Liver (tissue), 9 donors: ENCODE measurements around the gene SMCO1. TPM values are rescaled to one million over a fixed set of nuclear protein-coding genes. Genes with fewer than 3 reads are reported as not detected.

Experiments
- DNase-seq: peaks from one replicate; pipeline ENCODE4 v3.0.0-alpha.2; 2017; ENCODE audit warnings: low spot score
- H3K27ac ChIP-seq, 2 donors: one replicate each; pipeline ENCODE4 v1.7.0; 2013; ENCODE audit warnings: inconsistent platforms in 2 of 2, low read length in 2 of 2, control low read depth in 1 of 2, low read depth in 1 of 2, mild to moderate bottlenecking in 1 of 2
- H3K27me3 ChIP-seq, 4 donors: one replicate each; pipeline versions ENCODE4 v1.6.1 to v1.7.0; 2013; ENCODE audit warnings: low read length in 3 of 4, inconsistent platforms in 1 of 4, mild to moderate bottlenecking in 1 of 4, moderate library complexity in 1 of 4; ENCODE audit not compliant: control insufficient read depth in 4 of 4, insufficient read depth in 4 of 4
- H3K36me3 ChIP-seq, 4 donors: one replicate each; pipeline versions ENCODE4 v1.6.1 to v1.7.0; 2013; ENCODE audit warnings: low read length in 3 of 4, mild to moderate bottlenecking in 3 of 4, low read depth in 1 of 4, moderate library complexity in 1 of 4; ENCODE audit not compliant: control insufficient read depth in 4 of 4, insufficient read depth in 3 of 4
- H3K4me1 ChIP-seq, 4 donors: one replicate each; pipeline versions ENCODE4 v1.6.1 to v1.7.0; 2013; ENCODE audit warnings: low read length in 3 of 4, mild to moderate bottlenecking in 3 of 4, moderate library complexity in 1 of 4; ENCODE audit not compliant: control insufficient read depth in 4 of 4, insufficient read depth in 4 of 4
- H3K4me3 ChIP-seq, 3 donors: one replicate each; pipeline versions ENCODE4 v1.6.1 to v1.7.0; 2013; ENCODE audit warnings: low read length in 3 of 3, control low read depth in 1 of 3, low read depth in 1 of 3, mild to moderate bottlenecking in 1 of 3
- H3K9ac ChIP-seq, 2 donors: one replicate each; pipeline ENCODE4 v1.7.0; 2013; ENCODE audit warnings: low read length in 2 of 2, mild to moderate bottlenecking in 2 of 2, moderate library complexity in 2 of 2, control low read depth in 1 of 2, low read depth in 1 of 2
- H3K9me3 ChIP-seq, 4 donors: one replicate each; pipeline versions ENCODE4 v1.6.1 to v1.7.0; 2013; ENCODE audit warnings: low read length in 3 of 4; ENCODE audit not compliant: control insufficient read depth in 4 of 4
- EGR1 ChIP-seq, 2 donors: IDR thresholded peaks; 2 replicates each; pipeline ENCODE4 v1.6.1; 2016 to 2018; ENCODE audit warnings: antibody characterized with exemption in 2 of 2, low read depth in 2 of 2
- FOXA1 ChIP-seq: IDR thresholded peaks from 2 replicates; pipeline ENCODE4 v1.6.1; 2016; ENCODE audit warnings: antibody characterized with exemption
- FOXA2 ChIP-seq: IDR thresholded peaks from 2 replicates; pipeline ENCODE4 v1.6.1; 2016; ENCODE audit warnings: antibody characterized with exemption
- GABPA ChIP-seq, 2 donors: IDR thresholded peaks in 1 of 2; conservative IDR thresholded peaks in 1 of 2; 2 replicates each; pipeline ENCODE4 v1.6.1; 2016; ENCODE audit warnings: antibody characterized with exemption in 2 of 2, mild to moderate bottlenecking in 1 of 2, moderate library complexity in 1 of 2
- HNF4A ChIP-seq, 2 donors: conservative IDR thresholded peaks; 2 replicates each; pipeline ENCODE4 v1.6.1; 2016; ENCODE audit warnings: antibody characterized with exemption in 2 of 2, mild to moderate bottlenecking in 2 of 2
- HNF4G ChIP-seq: IDR thresholded peaks from 2 replicates; pipeline ENCODE4 v1.6.1; 2016; ENCODE audit warnings: antibody characterized with exemption
- JUND ChIP-seq, 2 donors: IDR thresholded peaks; 2 replicates each; pipeline ENCODE4 v1.6.1; 2016; ENCODE audit warnings: antibody characterized with exemption in 2 of 2
- NR2F2 ChIP-seq: IDR thresholded peaks from 2 replicates; pipeline ENCODE4 v1.6.1; 2016; ENCODE audit warnings: antibody characterized with exemption
- RAD21 ChIP-seq, 2 donors: IDR thresholded peaks; 2 replicates each; pipeline ENCODE4 v1.6.1; 2016; ENCODE audit warnings: antibody characterized with exemption in 2 of 2, mild to moderate bottlenecking in 2 of 2
- SP1 ChIP-seq: IDR thresholded peaks from 2 replicates; pipeline ENCODE4 v1.6.1; 2018; ENCODE audit warnings: antibody characterized with exemption, mild to moderate bottlenecking
- YY1 ChIP-seq: IDR thresholded peaks from 2 replicates; pipeline ENCODE4 v1.6.1; 2016; ENCODE audit warnings: antibody characterized with exemption, mild to moderate bottlenecking
- WGBS: extraction: QIAGEN DNeasy Blood & Tissue Kit; methylation state at CpG from one replicate; pipeline ENCODE4 v1.1.7; 2013; 5-methylcytosine and 5-hydroxymethylcytosine counted together
- polyA plus RNA-seq, 2 donors: library from polyadenylated mRNA; stranded (reverse) in 1 of 2; unstranded in 1 of 2; fragments of 200-250 nt in 1 of 2; fragments of >200 nt in 1 of 2; fragmentation: Nextera tagmentation in 1 of 2; extraction: Ambion mirVana in 1 of 2; gene quantifications; one replicate each; pipeline versions ENCODE4 v1.2.1 to v1.2.3, GENCODE V29; 2013 to 2015
- total RNA-seq, 2 donors: library from RNA; depleted of rRNA; stranded (reverse); fragments of >200 nt; gene quantifications; one replicate each; pipeline ENCODE4 v1.2.3, GENCODE V29; 2014
- TF ChIP-seq, protein P1 (sequence below): IDR thresholded peaks from 2 replicates; pipeline ENCODE4 v1.6.1; 2016; ENCODE audit warnings: antibody characterized with exemption, mild to moderate bottlenecking
- TF ChIP-seq, protein P2 (sequence below): IDR thresholded peaks from 2 replicates; pipeline ENCODE4 v1.6.1; 2016; ENCODE audit warnings: antibody characterized with exemption
- TF ChIP-seq, protein P3 (sequence below): fragments of 150-350 bp; IDR thresholded peaks from 2 replicates; pipeline ENCODE4 v1.5.1; 2017; ENCODE audit warnings: improper control_type of control experiment, low read depth, low read length; ENCODE audit not compliant: missing input control
- TF ChIP-seq, protein P4 (sequence below): IDR thresholded peaks from 2 replicates; pipeline ENCODE4 v1.6.1; 2016; ENCODE audit warnings: antibody characterized with exemption
- TF ChIP-seq, protein P5 (sequence below): IDR thresholded peaks from 2 replicates; pipeline ENCODE4 v1.6.1; 2016; ENCODE audit warnings: antibody characterized with exemption
- donor health status: healthy.
- donor health status: healthy.
- donor health status: healthy.
- donor health status: healthy.
- donor health status: healthy.

SMCO1 gene
- total and polyA plus RNA-seq, 4 donors, result 0.05 TPM; not detected in 3

DNA sequence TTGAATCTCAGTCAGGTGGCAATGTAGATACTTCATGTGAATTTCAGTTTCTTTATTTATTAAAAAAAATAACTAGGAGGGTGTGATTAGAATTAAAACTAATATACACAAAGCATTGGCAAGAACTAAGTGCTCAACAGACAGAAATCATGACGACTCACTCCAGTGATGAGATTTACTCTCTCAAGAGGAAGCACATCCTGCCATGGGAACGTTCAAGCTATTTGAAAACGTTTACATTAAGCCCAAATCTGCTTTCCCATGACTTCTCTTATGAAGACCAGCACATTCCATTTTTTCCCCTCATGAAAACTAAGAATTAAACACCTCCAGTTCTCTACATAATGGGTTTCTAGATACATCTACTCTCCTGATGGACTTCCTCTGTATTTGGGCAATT is 44.7 kb upstream of the SMCO1 start:
- WGBS, result 68% methylated on average over 3 of the region's 3 CpGs
- TF ChIP-seq SP1 (no peak), GABPA (IDR thresholded peaks at IDR 0.05 in 1 of 2, conservative IDR thresholded peaks at IDR 0.05 in 1 of 2) (no peak), NR2F2 (no peak), YY1 (no peak), FOXA1 (no peak), EGR1 (IDR thresholded peaks at IDR 0.05; ENCODE audit: low read depth in 2 of 2) (no peak)
- TF ChIP-seq, protein P1, sequence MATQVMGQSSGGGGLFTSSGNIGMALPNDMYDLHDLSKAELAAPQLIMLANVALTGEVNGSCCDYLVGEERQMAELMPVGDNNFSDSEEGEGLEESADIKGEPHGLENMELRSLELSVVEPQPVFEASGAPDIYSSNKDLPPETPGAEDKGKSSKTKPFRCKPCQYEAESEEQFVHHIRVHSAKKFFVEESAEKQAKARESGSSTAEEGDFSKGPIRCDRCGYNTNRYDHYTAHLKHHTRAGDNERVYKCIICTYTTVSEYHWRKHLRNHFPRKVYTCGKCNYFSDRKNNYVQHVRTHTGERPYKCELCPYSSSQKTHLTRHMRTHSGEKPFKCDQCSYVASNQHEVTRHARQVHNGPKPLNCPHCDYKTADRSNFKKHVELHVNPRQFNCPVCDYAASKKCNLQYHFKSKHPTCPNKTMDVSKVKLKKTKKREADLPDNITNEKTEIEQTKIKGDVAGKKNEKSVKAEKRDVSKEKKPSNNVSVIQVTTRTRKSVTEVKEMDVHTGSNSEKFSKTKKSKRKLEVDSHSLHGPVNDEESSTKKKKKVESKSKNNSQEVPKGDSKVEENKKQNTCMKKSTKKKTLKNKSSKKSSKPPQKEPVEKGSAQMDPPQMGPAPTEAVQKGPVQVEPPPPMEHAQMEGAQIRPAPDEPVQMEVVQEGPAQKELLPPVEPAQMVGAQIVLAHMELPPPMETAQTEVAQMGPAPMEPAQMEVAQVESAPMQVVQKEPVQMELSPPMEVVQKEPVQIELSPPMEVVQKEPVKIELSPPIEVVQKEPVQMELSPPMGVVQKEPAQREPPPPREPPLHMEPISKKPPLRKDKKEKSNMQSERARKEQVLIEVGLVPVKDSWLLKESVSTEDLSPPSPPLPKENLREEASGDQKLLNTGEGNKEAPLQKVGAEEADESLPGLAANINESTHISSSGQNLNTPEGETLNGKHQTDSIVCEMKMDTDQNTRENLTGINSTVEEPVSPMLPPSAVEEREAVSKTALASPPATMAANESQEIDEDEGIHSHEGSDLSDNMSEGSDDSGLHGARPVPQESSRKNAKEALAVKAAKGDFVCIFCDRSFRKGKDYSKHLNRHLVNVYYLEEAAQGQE, result no peak
- TF ChIP-seq, protein P2, sequence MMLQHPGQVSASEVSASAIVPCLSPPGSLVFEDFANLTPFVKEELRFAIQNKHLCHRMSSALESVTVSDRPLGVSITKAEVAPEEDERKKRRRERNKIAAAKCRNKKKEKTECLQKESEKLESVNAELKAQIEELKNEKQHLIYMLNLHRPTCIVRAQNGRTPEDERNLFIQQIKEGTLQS, result no peak
- Histone ChIP-seq H3K36me3 (peaks cover 0 to 7% (median 1%) of the 10 kb centered on the region in 4 donors), H3K4me1 (peaks cover 0 to 2% (median 0%) of the 10 kb centered on the region in 4 donors), H3K27ac (no peak overlapping the region), H3K9me3 (no peaks in the 10 kb centered on the region), H3K9ac (no peak overlapping the region), H3K4me3 (no peak overlapping the region), H3K27me3 (no peaks in the 10 kb centered on the region)
- DNase-seq, result no peak

DNA sequence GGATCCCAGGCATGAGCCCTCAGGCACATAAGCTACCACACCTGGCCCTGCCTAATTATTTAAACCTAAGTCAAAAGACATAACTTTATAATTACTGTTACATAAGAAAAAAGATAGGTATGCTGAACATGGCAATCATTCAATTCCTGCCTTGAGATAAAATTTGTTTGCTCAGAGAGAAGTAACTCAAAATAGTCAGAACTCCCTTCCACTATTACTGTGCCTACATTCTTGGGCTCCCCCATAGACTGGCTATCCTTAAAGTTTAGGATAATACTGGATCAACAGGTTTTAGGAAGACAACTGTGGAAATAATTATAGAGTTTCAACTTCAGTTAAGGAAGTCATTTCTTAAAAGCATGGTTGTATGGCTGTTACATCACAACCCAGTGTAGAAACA is 43.3 kb upstream of the SMCO1 start:
- Histone ChIP-seq H3K27me3 (no peaks in the 10 kb centered on the region), H3K4me1 (peaks cover 0 to 2% (median 0%) of the 10 kb centered on the region in 4 donors), H3K9me3 (no peaks in the 10 kb centered on the region), H3K27ac (no peak overlapping the region), H3K4me3 (no peak overlapping the region), H3K36me3 (peaks cover 0 to 9% (median 3%) of the 10 kb centered on the region in 4 donors), H3K9ac (no peak overlapping the region)
- no peak for TF ChIP-seq RAD21 (IDR thresholded peaks at IDR 0.05)
- no peak for TF ChIP-seq HNF4G
- TF ChIP-seq, protein P2, result no peak
- TF ChIP-seq, protein P1, result no peak
- TF ChIP-seq GABPA (IDR thresholded peaks at IDR 0.05 in 1 of 2, conservative IDR thresholded peaks at IDR 0.05 in 1 of 2), result no peak
- TF ChIP-seq EGR1 (IDR thresholded peaks at IDR 0.05; ENCODE audit: low read depth in 2 of 2), result no peak
- no peak for TF ChIP-seq JUND (IDR thresholded peaks at IDR 0.05)
- TF ChIP-seq, protein P3, sequence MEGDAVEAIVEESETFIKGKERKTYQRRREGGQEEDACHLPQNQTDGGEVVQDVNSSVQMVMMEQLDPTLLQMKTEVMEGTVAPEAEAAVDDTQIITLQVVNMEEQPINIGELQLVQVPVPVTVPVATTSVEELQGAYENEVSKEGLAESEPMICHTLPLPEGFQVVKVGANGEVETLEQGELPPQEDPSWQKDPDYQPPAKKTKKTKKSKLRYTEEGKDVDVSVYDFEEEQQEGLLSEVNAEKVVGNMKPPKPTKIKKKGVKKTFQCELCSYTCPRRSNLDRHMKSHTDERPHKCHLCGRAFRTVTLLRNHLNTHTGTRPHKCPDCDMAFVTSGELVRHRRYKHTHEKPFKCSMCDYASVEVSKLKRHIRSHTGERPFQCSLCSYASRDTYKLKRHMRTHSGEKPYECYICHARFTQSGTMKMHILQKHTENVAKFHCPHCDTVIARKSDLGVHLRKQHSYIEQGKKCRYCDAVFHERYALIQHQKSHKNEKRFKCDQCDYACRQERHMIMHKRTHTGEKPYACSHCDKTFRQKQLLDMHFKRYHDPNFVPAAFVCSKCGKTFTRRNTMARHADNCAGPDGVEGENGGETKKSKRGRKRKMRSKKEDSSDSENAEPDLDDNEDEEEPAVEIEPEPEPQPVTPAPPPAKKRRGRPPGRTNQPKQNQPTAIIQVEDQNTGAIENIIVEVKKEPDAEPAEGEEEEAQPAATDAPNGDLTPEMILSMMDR, result no peak
- no peak for TF ChIP-seq FOXA2
- no peak for TF ChIP-seq YY1
- TF ChIP-seq, protein P4, sequence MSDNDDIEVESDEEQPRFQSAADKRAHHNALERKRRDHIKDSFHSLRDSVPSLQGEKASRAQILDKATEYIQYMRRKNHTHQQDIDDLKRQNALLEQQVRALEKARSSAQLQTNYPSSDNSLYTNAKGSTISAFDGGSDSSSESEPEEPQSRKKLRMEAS, result no peak
- TF ChIP-seq HNF4A (conservative IDR thresholded peaks at IDR 0.05), result no peak
- TF ChIP-seq FOXA1, result no peak
- no peak for TF ChIP-seq SP1
- TF ChIP-seq NR2F2, result no peak
- TF ChIP-seq, protein P5, sequence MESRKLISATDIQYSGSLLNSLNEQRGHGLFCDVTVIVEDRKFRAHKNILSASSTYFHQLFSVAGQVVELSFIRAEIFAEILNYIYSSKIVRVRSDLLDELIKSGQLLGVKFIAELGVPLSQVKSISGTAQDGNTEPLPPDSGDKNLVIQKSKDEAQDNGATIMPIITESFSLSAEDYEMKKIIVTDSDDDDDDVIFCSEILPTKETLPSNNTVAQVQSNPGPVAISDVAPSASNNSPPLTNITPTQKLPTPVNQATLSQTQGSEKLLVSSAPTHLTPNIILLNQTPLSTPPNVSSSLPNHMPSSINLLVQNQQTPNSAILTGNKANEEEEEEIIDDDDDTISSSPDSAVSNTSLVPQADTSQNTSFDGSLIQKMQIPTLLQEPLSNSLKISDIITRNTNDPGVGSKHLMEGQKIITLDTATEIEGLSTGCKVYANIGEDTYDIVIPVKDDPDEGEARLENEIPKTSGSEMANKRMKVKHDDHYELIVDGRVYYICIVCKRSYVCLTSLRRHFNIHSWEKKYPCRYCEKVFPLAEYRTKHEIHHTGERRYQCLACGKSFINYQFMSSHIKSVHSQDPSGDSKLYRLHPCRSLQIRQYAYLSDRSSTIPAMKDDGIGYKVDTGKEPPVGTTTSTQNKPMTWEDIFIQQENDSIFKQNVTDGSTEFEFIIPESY, result no peak
- DNase-seq, result no peak
